CD4-positive, alpha-beta memory T cell (primary cell): ENCODE data around the gene KCNQ1. TPM values are rescaled to one million over a fixed set of nuclear protein-coding genes. Genes with fewer than 3 reads are reported as not detected.
"Not testable (repeated sequence)": the region's sequence is repeated elsewhere in the genome, so short reads cannot be mapped to it uniquely, and the experiment has no call there.

Experiments used
- CTCF ChIA-PET: fragments of 350-600 bp; sonication (Branson Sonifier 250); formaldehyde crosslinking; loops from one replicate; lab custom pipeline; 2021; ENCODE audit warnings: inconsistent platforms; ENCODE audit not compliant: partially characterized antibody; lab: Charles Lee
- POLR2A ChIA-PET: fragments of 350-600 bp; sonication (Branson Sonifier 250); formaldehyde crosslinking; loops from one replicate; lab custom pipeline; 2021; ENCODE audit not compliant: partially characterized antibody; lab: Charles Lee
- DNase-seq, 5 donors: peaks; one replicate each; pipeline versions ENCODE4 v3.0.0 to v3.0.0-alpha.2; 2020 to 2022; ENCODE audit warnings: mixed read lengths in 1 of 5
- H3K27ac ChIP-seq: one replicate; pipeline ENCODE4 v1.7.0; 2013; ENCODE audit warnings: low read depth, low read length
- H3K27me3 ChIP-seq: 2 replicates; pipeline ENCODE4 v1.7.0; 2013; ENCODE audit warnings: mild to moderate bottlenecking, low read length, moderate library complexity; ENCODE audit not compliant: insufficient read depth
- H3K36me3 ChIP-seq: 2 replicates; pipeline ENCODE4 v1.7.0; 2013; ENCODE audit warnings: mild to moderate bottlenecking, low read length, moderate library complexity; ENCODE audit not compliant: insufficient read depth
- H3K4me1 ChIP-seq: 2 replicates; pipeline ENCODE4 v1.7.0; 2013; ENCODE audit warnings: mild to moderate bottlenecking, low read length, moderate library complexity; ENCODE audit not compliant: insufficient read depth
- H3K4me3 ChIP-seq, 2 donors: one replicate each; pipeline ENCODE4 v1.7.0; 2013; ENCODE audit warnings: low read length in 2 of 2, mild to moderate bottlenecking in 1 of 2
- H3K9me3 ChIP-seq, 2 donors: one replicate each; pipeline ENCODE4 v1.7.0; 2013; ENCODE audit warnings: low read length in 2 of 2, control low read depth in 1 of 2; ENCODE audit not compliant: control insufficient read depth in 1 of 2
- H3K27ac Mint-ChIP-seq, 7 donors: one replicate each; pipeline ENCODE4 v1.8.0; 2020 to 2021; ENCODE audit warnings: mixed read lengths in 7 of 7, mild to moderate bottlenecking in 6 of 7, inconsistent platforms in 3 of 7, moderate library complexity in 3 of 7
- H3K27me3 Mint-ChIP-seq, 2 donors: one replicate each; pipeline ENCODE4 v1.8.0; 2020 to 2021; ENCODE audit warnings: mixed read lengths in 2 of 2
- H3K36me3 Mint-ChIP-seq, 2 donors: one replicate each; pipeline ENCODE4 v1.8.0; 2020 to 2021; ENCODE audit warnings: mixed read lengths in 2 of 2, inconsistent platforms in 1 of 2, mild to moderate bottlenecking in 1 of 2
- H3K4me1 Mint-ChIP-seq, 4 donors: one replicate each; pipeline ENCODE4 v1.8.0; 2020 to 2021; ENCODE audit warnings: mixed read lengths in 4 of 4, mild to moderate bottlenecking in 1 of 4
- H3K4me3 Mint-ChIP-seq, 8 donors: one replicate each; pipeline ENCODE4 v1.8.0; 2020 to 2021; ENCODE audit warnings: mixed read lengths in 8 of 8, mild to moderate bottlenecking in 7 of 8, moderate library complexity in 6 of 8, inconsistent platforms in 3 of 8
- H3K9me3 Mint-ChIP-seq, 8 donors: one replicate each; pipeline ENCODE4 v1.8.0; 2020 to 2021; ENCODE audit warnings: mixed read lengths in 8 of 8, mild to moderate bottlenecking in 5 of 8, inconsistent platforms in 3 of 8, moderate library complexity in 1 of 8
- intact Hi-C: fragments of 100-400 bp; cut with micrococcal nuclease; formaldehyde crosslinking; loops from one replicate; pipeline ENCODE4 v1.15.1; 2023
- polyA plus RNA-seq, 2 donors: library from polyadenylated mRNA; unstranded; fragments of 300-500 nt; fragmentation: Illumina TruSeq; gene quantifications; one replicate each; pipeline ENCODE4 v1.2.3, GENCODE V29; 2021
- total RNA-seq, 2 experiments: library from RNA; stranded (reverse); gene quantifications; one replicate each; pipeline ENCODE4 v1.2.3, GENCODE V29; 2021

KCNQ1 gene
- total and polyA plus RNA-seq, 4 experiments from 2014 or later, result 5.4 to 21.7 (median 21.5) TPM

GRCh38 chr11:2625183-2625582 lies 180.4 kb downstream of the KCNQ1 start:
- Histone ChIP-seq H3K27ac (no peak overlapping the region), H3K27me3 (no peaks in the 10 kb centered on the region), H3K36me3 (no peaks in the 10 kb centered on the region), H3K4me1 (no peaks in the 10 kb centered on the region), H3K4me3 (no peak overlapping the region), H3K9me3 (no peaks in the 10 kb centered on the region)
- ChIA-PET POLR2A (no interaction called here), CTCF (no interaction called here)
- intact Hi-C loops, result no loop called here
- Mint-ChIP-seq H3K4me3 (no peak overlapping the region), H3K9me3 (peaks cover 0 to 17% (median 12%) of the 10 kb centered on the region in 8 donors), H3K36me3 (peaks cover 38 to 72% of the 10 kb centered on the region in 2 donors), H3K27me3 (no peaks in the 10 kb centered on the region), H3K27ac (no peak overlapping the region), H3K4me1 (peaks cover 0 to 4% (median under 1%) of the 10 kb centered on the region in 4 donors)
- no peak for DNase-seq

- H3K27me3 ChIP-seq, result no peaks in the 10 kb centered on the region
- POLR2A ChIA-PET, result no interaction called here
- CTCF ChIA-PET, result no interaction called here
- H3K9me3 Mint-ChIP-seq, result peaks cover 2 to 63% (median 48%) of the 10 kb centered on the region in 8 donors
- peaks cover 57 to 75% of the 10 kb centered on the region in 2 donors for H3K36me3 Mint-ChIP-seq
- H3K27me3 Mint-ChIP-seq, result no peaks in the 10 kb centered on the region
- H3K9me3 ChIP-seq, result peaks cover 0 to 7% of the 10 kb centered on the region in 2 donors
- H3K4me1 ChIP-seq, result no peaks in the 10 kb centered on the region
- DNase-seq, result no peak
- intact Hi-C loops, result no loop called here
- no peak overlapping the region for H3K4me3 Mint-ChIP-seq
- no peaks in the 10 kb centered on the region for H3K36me3 ChIP-seq
- peaks cover 0 to 1% (median 0%) of the 10 kb centered on the region in 4 donors for H3K4me1 Mint-ChIP-seq
- no peak overlapping the region for H3K4me3 ChIP-seq
- H3K27ac Mint-ChIP-seq, result no peak overlapping the region
- H3K27ac ChIP-seq, result no peak overlapping the region
Observed at GRCh38 chr11:2630679-2631078, 185.9 kb downstream of the KCNQ1 start.

- Histone ChIP-seq H3K27me3 (no peaks in the 10 kb centered on the region), H3K27ac (no peak overlapping the region), H3K4me3 (no peak overlapping the region), H3K4me1 (no peaks in the 10 kb centered on the region), H3K36me3 (no peaks in the 10 kb centered on the region), H3K9me3 (peaks cover 0 to 7% of the 10 kb centered on the region in 2 donors)
- peaks cover 58 to 74% of the 10 kb centered on the region in 2 donors for H3K36me3 Mint-ChIP-seq
- H3K4me1 Mint-ChIP-seq, result peaks cover 0 to 1% (median 0%) of the 10 kb centered on the region in 4 donors
- H3K27me3 Mint-ChIP-seq, result no peaks in the 10 kb centered on the region
- H3K4me3 Mint-ChIP-seq, result no peak overlapping the region
- peaks cover 2 to 67% (median 50%) of the 10 kb centered on the region in 8 donors for H3K9me3 Mint-ChIP-seq
- POLR2A ChIA-PET, result no interaction called here
- no peak for DNase-seq
- H3K27ac Mint-ChIP-seq, result no peak overlapping the region
- intact Hi-C loops, result no loop called here
- CTCF ChIA-PET, result no interaction called here
Observed at GRCh38 chr11:2631161-2631560, 186.4 kb downstream of the KCNQ1 start.

- H3K4me3 Mint-ChIP-seq, H3K27me3 ChIP-seq, DNase-seq, POLR2A ChIA-PET, H3K4me1 Mint-ChIP-seq, intact Hi-C loops, H3K4me3 ChIP-seq, H3K27ac Mint-ChIP-seq, H3K36me3 ChIP-seq, H3K27ac ChIP-seq, H3K27me3 Mint-ChIP-seq, H3K4me1 ChIP-seq, CTCF ChIA-PET: not testable (repeated sequence)
- peaks cover 0 to 25% of the 10 kb centered on the region in 2 donors for H3K9me3 ChIP-seq
- peaks cover 54 to 66% of the 10 kb centered on the region in 2 donors for H3K36me3 Mint-ChIP-seq
- H3K9me3 Mint-ChIP-seq, result peaks cover 8 to 87% (median 75%) of the 10 kb centered on the region in 8 donors
Observed at GRCh38 chr11:2639763-2640162, 195.0 kb downstream of the KCNQ1 start.

- ChIA-PET CTCF (no interaction called here), POLR2A (no interaction called here)
- H3K27me3 Mint-ChIP-seq, result no peaks in the 10 kb centered on the region
Observed at GRCh38 chr11:2641623-2642022, 196.8 kb downstream of the KCNQ1 start.

GRCh38 chr11:2643746-2644145 lies 198.9 kb downstream of the KCNQ1 start:
- peaks cover 0 to 27% of the 10 kb centered on the region in 2 donors for H3K9me3 ChIP-seq
- CTCF ChIA-PET, result no interaction called here
- DNase-seq, result no peak
- H3K4me1 ChIP-seq, result no peaks in the 10 kb centered on the region
- intact Hi-C loops, result no loop called here
- Mint-ChIP-seq H3K27me3 (no peaks in the 10 kb centered on the region), H3K4me1 (peaks cover 0 to 2% (median 0%) of the 10 kb centered on the region in 4 donors), H3K9me3 (peaks cover 3 to 90% (median 78%) of the 10 kb centered on the region in 8 donors), H3K36me3 (peaks cover 59 to 77% of the 10 kb centered on the region in 2 donors), H3K4me3 (no peak overlapping the region), H3K27ac (no peak overlapping the region)
- H3K36me3 ChIP-seq, result no peaks in the 10 kb centered on the region
- no peaks in the 10 kb centered on the region for H3K27me3 ChIP-seq
- POLR2A ChIA-PET, result no interaction called here
- H3K4me3 ChIP-seq, result no peak overlapping the region
- H3K27ac ChIP-seq, result no peak overlapping the region

More at GRCh38 chr11:2641623-2642022, 196.8 kb downstream of the KCNQ1 start:
- no peak overlapping the region for H3K4me3 Mint-ChIP-seq
- Histone ChIP-seq H3K4me1 (no peaks in the 10 kb centered on the region), H3K27ac (no peak overlapping the region), H3K27me3 (no peaks in the 10 kb centered on the region), H3K9me3 (peaks cover 0 to 27% of the 10 kb centered on the region in 2 donors), H3K4me3 (no peak overlapping the region), H3K36me3 (no peaks in the 10 kb centered on the region)
- DNase-seq, result no peak
- peaks cover 56 to 74% of the 10 kb centered on the region in 2 donors for H3K36me3 Mint-ChIP-seq
- intact Hi-C loops, result no loop called here
- H3K9me3 Mint-ChIP-seq, result peaks cover 8 to 88% (median 78%) of the 10 kb centered on the region in 8 donors
- H3K4me1 Mint-ChIP-seq, result no peaks in the 10 kb centered on the region
- no peak overlapping the region for H3K27ac Mint-ChIP-seq

- Histone ChIP-seq H3K27me3 (no peaks in the 10 kb centered on the region), H3K27ac (no peak overlapping the region), H3K36me3 (no peaks in the 10 kb centered on the region), H3K9me3 (peaks cover 0 to 40% of the 10 kb centered on the region in 2 donors), H3K4me1 (no peaks in the 10 kb centered on the region), H3K4me3 (no peak overlapping the region)
- H3K36me3 Mint-ChIP-seq, result peaks cover 63 to 85% of the 10 kb centered on the region in 2 donors
- ChIA-PET CTCF (no interaction called here), POLR2A (no interaction called here)
- H3K4me3 Mint-ChIP-seq, result peak overlapping the region in 2 of 8 donors; percentile 33 to 48
- no peaks in the 10 kb centered on the region for H3K27me3 Mint-ChIP-seq
- H3K4me1 Mint-ChIP-seq, result peaks cover 0 to 2% (median 0%) of the 10 kb centered on the region in 4 donors
- H3K27ac Mint-ChIP-seq, result no peak overlapping the region
- H3K9me3 Mint-ChIP-seq, result peaks cover 3 to 92% (median 83%) of the 10 kb centered on the region in 8 donors
- DNase-seq, result no peak
- intact Hi-C loops, result no loop called here
Observed at GRCh38 chr11:2644844-2645778, 200.3 kb downstream of the KCNQ1 start.
